ENCODE measurements around the gene CKMT2. TPM values are rescaled to one million over a fixed set of nuclear protein-coding genes. Genes with fewer than 3 reads are reported as not detected.

The CKMT2 gene
- total and polyA plus RNA-seq, 2 experiments from 2014 or later, result 2.9 to 8.2 TPM

DNA sequence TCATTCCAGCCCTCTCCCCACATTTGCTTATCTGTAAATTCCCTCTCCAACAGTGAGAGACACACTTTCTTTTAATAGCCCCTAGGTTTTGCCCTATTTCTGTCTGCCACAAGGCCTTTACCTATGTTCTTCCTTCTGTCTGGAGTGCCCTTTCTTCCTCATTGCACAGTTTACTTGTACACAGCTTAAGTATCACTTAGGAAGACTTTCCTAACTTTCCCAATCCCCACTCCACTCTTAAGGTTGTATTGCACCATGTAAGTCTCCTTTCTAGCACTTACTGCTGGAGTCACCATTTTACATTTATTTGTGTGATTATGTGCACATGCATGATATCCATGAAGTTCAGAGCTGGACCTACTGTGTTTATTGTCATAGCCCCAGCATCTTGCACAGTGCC lies 10.8 kb upstream of the CKMT2 start:
- ATAC-seq (no peak), DNase-seq (ENCODE audit: low spot score) (no peak)
- no peaks in the 10 kb centered on the region for H4K20me1 ChIP-seq (replicated peaks; ENCODE audit: insufficient read depth)
- H3K27me3 ChIP-seq (ENCODE audit: insufficient read depth), result no peaks in the 10 kb centered on the region
- Mint-ChIP-seq H3K27ac (no peak overlapping the region), H3K4me3 (no peak overlapping the region), H3K36me3 (ENCODE audit: low read depth) (no peaks in the 10 kb centered on the region), H3K9me3 (no peaks in the 10 kb centered on the region), H3K27me3 (ENCODE audit: insufficient read depth, low read depth, poor library complexity) (no peaks in the 10 kb centered on the region), H3K4me1 (no peaks in the 10 kb centered on the region; the same call in 2 of the 3 replicates)
- H3K27ac ChIP-seq (ENCODE audit: low read depth), result no peak overlapping the region
- H3K4me1 ChIP-seq (ENCODE audit: insufficient read depth), result no peaks in the 10 kb centered on the region
- no peak overlapping the region for H2AFZ ChIP-seq
- H3K9me2 ChIP-seq (ENCODE audit: insufficient read depth), result no peaks in the 10 kb centered on the region
- H3F3A ChIP-seq (replicated peaks; ENCODE audit: low read depth), result no peaks in the 10 kb centered on the region
- H3K4me3 ChIP-seq, result no peak overlapping the region
- TF ChIP-seq STAT1 (IDR thresholded peaks at IDR 0.05; ENCODE audit: unreplicated experiment) (no peak), JUNB (IDR thresholded peaks at IDR 0.05; ENCODE audit: unreplicated experiment) (no peak)
- no peaks in the 10 kb centered on the region for H3K36me3 ChIP-seq (ENCODE audit: insufficient read depth)
- no peaks in the 10 kb centered on the region for H3K79me2 ChIP-seq (replicated peaks; ENCODE audit: insufficient read depth)
- no peak overlapping the region for H3K4me2 ChIP-seq

DNA sequence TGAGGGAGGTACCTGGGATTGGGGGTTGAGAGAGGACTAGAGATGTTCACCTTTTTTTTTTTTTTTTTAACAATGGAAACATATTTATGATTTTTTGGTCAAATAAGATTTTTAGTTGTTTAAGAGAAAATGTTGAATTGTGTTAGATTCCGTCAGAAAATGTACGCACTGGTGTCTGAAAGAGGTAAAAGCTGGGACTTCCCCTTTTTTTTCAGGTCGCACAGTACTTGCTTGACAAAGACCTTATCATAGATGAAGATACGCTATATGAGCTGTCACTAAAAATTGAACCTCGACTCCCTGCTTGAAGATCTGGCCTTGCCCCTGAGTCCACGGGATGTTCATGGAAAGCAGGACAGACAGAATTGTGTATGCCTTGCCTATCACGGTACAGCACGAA lies 7.7 kb upstream of the CKMT2 start:
- H3K27ac ChIP-seq (ENCODE audit: low read depth), result no peak overlapping the region
- TF ChIP-seq ZNF114 (CRISPR knock-in tag; IDR thresholded peaks at IDR 0.05), result no peak
- no peak for TF ChIP-seq POLR2AphosphoS5 (IDR thresholded peaks at IDR 0.05; ENCODE audit: low read depth)
- no peak for TF ChIP-seq ZNF331 (CRISPR knock-in tag; IDR thresholded peaks at IDR 0.05; ENCODE audit: low read depth)
- no peak for TF ChIP-seq NANOG (IDR thresholded peaks at IDR 0.05; ENCODE audit: borderline replicate concordance)
- TF ChIP-seq, protein P1, sequence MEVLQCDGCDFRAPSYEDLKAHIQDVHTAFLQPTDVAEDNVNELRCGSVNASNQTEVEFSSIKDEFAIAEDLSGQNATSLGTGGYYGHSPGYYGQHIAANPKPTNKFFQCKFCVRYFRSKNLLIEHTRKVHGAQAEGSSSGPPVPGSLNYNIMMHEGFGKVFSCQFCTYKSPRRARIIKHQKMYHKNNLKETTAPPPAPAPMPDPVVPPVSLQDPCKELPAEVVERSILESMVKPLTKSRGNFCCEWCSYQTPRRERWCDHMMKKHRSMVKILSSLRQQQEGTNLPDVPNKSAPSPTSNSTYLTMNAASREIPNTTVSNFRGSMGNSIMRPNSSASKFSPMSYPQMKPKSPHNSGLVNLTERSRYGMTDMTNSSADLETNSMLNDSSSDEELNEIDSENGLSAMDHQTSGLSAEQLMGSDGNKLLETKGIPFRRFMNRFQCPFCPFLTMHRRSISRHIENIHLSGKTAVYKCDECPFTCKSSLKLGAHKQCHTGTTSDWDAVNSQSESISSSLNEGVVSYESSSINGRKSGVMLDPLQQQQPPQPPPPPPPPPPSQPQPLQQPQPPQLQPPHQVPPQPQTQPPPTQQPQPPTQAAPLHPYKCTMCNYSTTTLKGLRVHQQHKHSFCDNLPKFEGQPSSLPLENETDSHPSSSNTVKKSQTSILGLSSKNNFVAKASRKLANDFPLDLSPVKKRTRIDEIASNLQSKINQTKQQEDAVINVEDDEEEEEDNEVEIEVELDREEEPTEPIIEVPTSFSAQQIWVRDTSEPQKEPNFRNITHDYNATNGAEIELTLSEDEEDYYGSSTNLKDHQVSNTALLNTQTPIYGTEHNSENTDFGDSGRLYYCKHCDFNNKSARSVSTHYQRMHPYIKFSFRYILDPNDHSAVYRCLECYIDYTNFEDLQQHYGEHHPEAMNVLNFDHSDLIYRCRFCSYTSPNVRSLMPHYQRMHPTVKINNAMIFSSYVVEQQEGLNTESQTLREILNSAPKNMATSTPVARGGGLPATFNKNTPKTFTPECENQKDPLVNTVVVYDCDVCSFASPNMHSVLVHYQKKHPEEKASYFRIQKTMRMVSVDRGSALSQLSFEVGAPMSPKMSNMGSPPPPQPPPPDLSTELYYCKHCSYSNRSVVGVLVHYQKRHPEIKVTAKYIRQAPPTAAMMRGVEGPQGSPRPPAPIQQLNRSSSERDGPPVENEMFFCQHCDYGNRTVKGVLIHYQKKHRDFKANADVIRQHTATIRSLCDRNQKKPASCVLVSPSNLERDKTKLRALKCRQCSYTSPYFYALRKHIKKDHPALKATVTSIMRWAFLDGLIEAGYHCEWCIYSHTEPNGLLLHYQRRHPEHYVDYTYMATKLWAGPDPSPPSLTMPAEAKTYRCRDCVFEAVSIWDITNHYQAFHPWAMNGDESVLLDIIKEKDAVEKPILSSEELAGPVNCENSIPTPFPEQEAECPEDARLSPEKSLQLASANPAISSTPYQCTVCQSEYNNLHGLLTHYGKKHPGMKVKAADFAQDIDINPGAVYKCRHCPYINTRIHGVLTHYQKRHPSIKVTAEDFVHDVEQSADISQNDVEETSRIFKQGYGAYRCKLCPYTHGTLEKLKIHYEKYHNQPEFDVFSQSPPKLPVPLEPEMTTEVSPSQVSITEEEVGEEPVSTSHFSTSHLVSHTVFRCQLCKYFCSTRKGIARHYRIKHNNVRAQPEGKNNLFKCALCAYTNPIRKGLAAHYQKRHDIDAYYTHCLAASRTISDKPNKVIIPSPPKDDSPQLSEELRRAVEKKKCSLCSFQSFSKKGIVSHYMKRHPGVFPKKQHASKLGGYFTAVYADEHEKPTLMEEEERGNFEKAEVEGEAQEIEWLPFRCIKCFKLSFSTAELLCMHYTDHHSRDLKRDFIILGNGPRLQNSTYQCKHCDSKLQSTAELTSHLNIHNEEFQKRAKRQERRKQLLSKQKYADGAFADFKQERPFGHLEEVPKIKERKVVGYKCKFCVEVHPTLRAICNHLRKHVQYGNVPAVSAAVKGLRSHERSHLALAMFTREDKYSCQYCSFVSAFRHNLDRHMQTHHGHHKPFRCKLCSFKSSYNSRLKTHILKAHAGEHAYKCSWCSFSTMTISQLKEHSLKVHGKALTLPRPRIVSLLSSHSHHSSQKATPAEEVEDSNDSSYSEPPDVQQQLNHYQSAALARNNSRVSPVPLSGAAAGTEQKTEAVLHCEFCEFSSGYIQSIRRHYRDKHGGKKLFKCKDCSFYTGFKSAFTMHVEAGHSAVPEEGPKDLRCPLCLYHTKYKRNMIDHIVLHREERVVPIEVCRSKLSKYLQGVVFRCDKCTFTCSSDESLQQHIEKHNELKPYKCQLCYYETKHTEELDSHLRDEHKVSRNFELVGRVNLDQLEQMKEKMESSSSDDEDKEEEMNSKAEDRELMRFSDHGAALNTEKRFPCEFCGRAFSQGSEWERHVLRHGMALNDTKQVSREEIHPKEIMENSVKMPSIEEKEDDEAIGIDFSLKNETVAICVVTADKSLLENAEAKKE (CRISPR knock-in tag; IDR thresholded peaks at IDR 0.05), result no peak
- no peak for TF ChIP-seq STAT1 (IDR thresholded peaks at IDR 0.05; ENCODE audit: unreplicated experiment)
- TF ChIP-seq, protein P2, sequence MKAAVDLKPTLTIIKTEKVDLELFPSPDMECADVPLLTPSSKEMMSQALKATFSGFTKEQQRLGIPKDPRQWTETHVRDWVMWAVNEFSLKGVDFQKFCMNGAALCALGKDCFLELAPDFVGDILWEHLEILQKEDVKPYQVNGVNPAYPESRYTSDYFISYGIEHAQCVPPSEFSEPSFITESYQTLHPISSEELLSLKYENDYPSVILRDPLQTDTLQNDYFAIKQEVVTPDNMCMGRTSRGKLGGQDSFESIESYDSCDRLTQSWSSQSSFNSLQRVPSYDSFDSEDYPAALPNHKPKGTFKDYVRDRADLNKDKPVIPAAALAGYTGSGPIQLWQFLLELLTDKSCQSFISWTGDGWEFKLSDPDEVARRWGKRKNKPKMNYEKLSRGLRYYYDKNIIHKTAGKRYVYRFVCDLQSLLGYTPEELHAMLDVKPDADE (IDR thresholded peaks at IDR 0.05), result no peak
- no peak for TF ChIP-seq EZH2phosphoT487 (IDR thresholded peaks at IDR 0.05; ENCODE audit: unreplicated experiment)
- TF ChIP-seq EZH2 (IDR thresholded peaks at IDR 0.05; ENCODE audit: low read depth, unreplicated experiment), result no peak
- TF ChIP-seq, protein P3, sequence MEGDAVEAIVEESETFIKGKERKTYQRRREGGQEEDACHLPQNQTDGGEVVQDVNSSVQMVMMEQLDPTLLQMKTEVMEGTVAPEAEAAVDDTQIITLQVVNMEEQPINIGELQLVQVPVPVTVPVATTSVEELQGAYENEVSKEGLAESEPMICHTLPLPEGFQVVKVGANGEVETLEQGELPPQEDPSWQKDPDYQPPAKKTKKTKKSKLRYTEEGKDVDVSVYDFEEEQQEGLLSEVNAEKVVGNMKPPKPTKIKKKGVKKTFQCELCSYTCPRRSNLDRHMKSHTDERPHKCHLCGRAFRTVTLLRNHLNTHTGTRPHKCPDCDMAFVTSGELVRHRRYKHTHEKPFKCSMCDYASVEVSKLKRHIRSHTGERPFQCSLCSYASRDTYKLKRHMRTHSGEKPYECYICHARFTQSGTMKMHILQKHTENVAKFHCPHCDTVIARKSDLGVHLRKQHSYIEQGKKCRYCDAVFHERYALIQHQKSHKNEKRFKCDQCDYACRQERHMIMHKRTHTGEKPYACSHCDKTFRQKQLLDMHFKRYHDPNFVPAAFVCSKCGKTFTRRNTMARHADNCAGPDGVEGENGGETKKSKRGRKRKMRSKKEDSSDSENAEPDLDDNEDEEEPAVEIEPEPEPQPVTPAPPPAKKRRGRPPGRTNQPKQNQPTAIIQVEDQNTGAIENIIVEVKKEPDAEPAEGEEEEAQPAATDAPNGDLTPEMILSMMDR (conservative IDR thresholded peaks at IDR 0.05; ENCODE audit: low read depth in 2 of 2), result no peak
- Mint-ChIP-seq H3K4me3 (no peak overlapping the region), H3K4me1 (no peaks in the 10 kb centered on the region), H3K27me3 (ENCODE audit: insufficient read depth, low read depth, poor library complexity) (no peaks in the 10 kb centered on the region), H3K9me3 (no peaks in the 10 kb centered on the region), H3K27ac (no peak overlapping the region), H3K36me3 (ENCODE audit: low read depth) (no peaks in the 10 kb centered on the region)
- no peaks in the 10 kb centered on the region for H3F3A ChIP-seq (replicated peaks; ENCODE audit: low read depth)
- ATAC-seq (no peak), DNase-seq (ENCODE audit: low spot score) (no peak)
- 0 out of 2 replicates have a peak, but pooled peaks cover 7% of the 10 kb centered on the region for H3K4me1 ChIP-seq (ENCODE audit: insufficient read depth)
- H3K27me3 ChIP-seq (ENCODE audit: insufficient read depth), result no peaks in the 10 kb centered on the region
- no peaks in the 10 kb centered on the region for H4K20me1 ChIP-seq (replicated peaks; ENCODE audit: insufficient read depth)
- H3K36me3 ChIP-seq (ENCODE audit: insufficient read depth), result no peaks in the 10 kb centered on the region
- no peak overlapping the region for H3K4me3 ChIP-seq
- H2AFZ ChIP-seq, result no peak overlapping the region
- no peaks in the 10 kb centered on the region for H3K9me2 ChIP-seq (ENCODE audit: insufficient read depth)
- no peaks in the 10 kb centered on the region for H3K79me2 ChIP-seq (replicated peaks; ENCODE audit: insufficient read depth)
- no peak overlapping the region for H3K4me2 ChIP-seq

Data from GM23338 (cell line).